H1 (cell line): ENCODE measurements around the gene AP3S1. TPM values are rescaled to one million over a fixed set of nuclear protein-coding genes. Genes with fewer than 3 reads are reported as not detected.

Experiments used
- CTCF ChIA-PET: fragments of 300-600 bp; sonication (Branson Sonifier 250); formaldehyde crosslinking; loops from one replicate; lab custom pipeline; 2021; ENCODE audit not compliant: partially characterized antibody; lab: Charles Lee
- POLR2A ChIA-PET: fragments of 300-600 bp; sonication (Branson Sonifier 250); formaldehyde crosslinking; loops from one replicate; lab custom pipeline; 2021; ENCODE audit warnings: inconsistent platforms; ENCODE audit not compliant: partially characterized antibody; lab: Charles Lee
- DNase-seq, 2 experiments: peaks; one replicate each; pipeline versions ENCODE4 v3.0.0 to v3.0.0-alpha.2; 2010 to 2022; ENCODE audit warnings: low spot score in 2 of 2, low read depth in 1 of 2, mixed read lengths in 1 of 2
- FAIRE-seq: peaks from 2 replicates; lab custom pipeline; 2011; peaks lifted over from hg19 to GRCh38; lab: Jason Lieb, UNC
- H2AFZ ChIP-seq: 2 replicates; pipeline ENCODE4 v1.8.1; 2012; ENCODE audit warnings: low read length, inconsistent platforms
- H2AK5ac ChIP-seq: 2 replicates; pipeline ENCODE4 v1.6.1; 2013; ENCODE audit warnings: low read depth, low read length
- H2BK120ac ChIP-seq: replicated peaks from 2 replicates; pipeline ENCODE3; 2013; ENCODE audit warnings: low read depth, low read length, inconsistent platforms
- H2BK12ac ChIP-seq: 2 replicates; pipeline ENCODE4 v1.6.1; 2013; ENCODE audit warnings: low read depth, low read length
- H2BK15ac ChIP-seq: 2 replicates; pipeline ENCODE4 v1.6.1; 2013; ENCODE audit warnings: low read length
- H2BK20ac ChIP-seq: 2 replicates; pipeline ENCODE4 v1.6.1; 2013; ENCODE audit warnings: low read length
- H2BK5ac ChIP-seq: 2 replicates; pipeline ENCODE4 v1.6.1; 2013; ENCODE audit warnings: low read depth, low read length
- H3K14ac ChIP-seq: 2 replicates; pipeline ENCODE4 v1.6.1; 2013; ENCODE audit warnings: inconsistent platforms; ENCODE audit not compliant: insufficient read length
- H3K18ac ChIP-seq: 2 replicates; pipeline ENCODE4 v1.6.1; 2013; ENCODE audit warnings: low read length; ENCODE audit errors: extremely low read depth
- H3K23ac ChIP-seq: 2 replicates; pipeline ENCODE4 v1.6.1; 2013; ENCODE audit warnings: inconsistent platforms; ENCODE audit not compliant: insufficient read length
- H3K23me2 ChIP-seq: 2 replicates; pipeline ENCODE4 v1.6.1; 2013; ENCODE audit warnings: low read depth, low read length
- H3K27ac ChIP-seq: 2 replicates; pipeline ENCODE4 v1.6.1; 2011; ENCODE audit warnings: low read depth, low read length, inconsistent platforms
- H3K27me3 ChIP-seq, 4 experiments: replicated peaks in 1 of 4; 1 replicate in 1 of 4; 2 replicates in 3 of 4; pipeline versions ENCODE4 v1.6.1 to v1.8.1; 2011 to 2013; ENCODE audit warnings: low read length in 3 of 4, mild to moderate bottlenecking in 3 of 4, inconsistent platforms in 2 of 4, mixed read lengths in 2 of 4, moderate library complexity in 1 of 4; ENCODE audit not compliant: control insufficient read depth in 3 of 4, insufficient read depth in 3 of 4; ENCODE audit errors: extremely low read depth in 1 of 4
- H3K36me3 ChIP-seq, 4 experiments: 2 replicates each; pipeline versions ENCODE4 v1.6.1 to v1.8.1; 2011 to 2013; ENCODE audit warnings: mild to moderate bottlenecking in 4 of 4, low read length in 3 of 4, moderate library complexity in 2 of 4, control low read depth in 1 of 4, inconsistent platforms in 1 of 4; ENCODE audit not compliant: insufficient read depth in 4 of 4, control insufficient read depth in 2 of 4
- H3K4ac ChIP-seq: replicated peaks from 2 replicates; pipeline ENCODE3; 2013; ENCODE audit warnings: low read length, low read depth, mixed read lengths, inconsistent platforms; ENCODE audit not compliant: insufficient read length
- H3K4me1 ChIP-seq, 4 experiments: replicated peaks in 1 of 4; 1 replicate in 1 of 4; 2 replicates in 3 of 4; pipeline versions ENCODE4 v1.6.1 to v1.8.1; 2011 to 2013; ENCODE audit warnings: low read length in 3 of 4, inconsistent platforms in 2 of 4, mixed read lengths in 1 of 4; ENCODE audit not compliant: insufficient read depth in 4 of 4, control insufficient read depth in 3 of 4
- H3K4me2 ChIP-seq, 2 experiments: 2 replicates each; pipeline versions ENCODE4 v1.6.1 to v1.8.1; 2011 to 2013; ENCODE audit warnings: low read depth in 2 of 2, low read length in 2 of 2, control low read depth in 1 of 2, inconsistent platforms in 1 of 2, mild to moderate bottlenecking in 1 of 2; ENCODE audit not compliant: insufficient read depth in 1 of 2
- H3K4me3 ChIP-seq, 4 experiments: fragments of 200-600, 300-600 bp in 1 of 4; sonication (generic), shearing (Covaris generic), sonication (Bioruptor Twin) in 1 of 4; 2 replicates each; pipeline versions ENCODE4 v1.5.1 to v1.8.1; 2011 to 2016; ENCODE audit warnings: low read length in 4 of 4, low read depth in 3 of 4, control low read depth in 2 of 4, inconsistent platforms in 2 of 4, mild to moderate bottlenecking in 2 of 4, mixed read lengths in 1 of 4, moderate library complexity in 1 of 4; ENCODE audit not compliant: insufficient read depth in 2 of 4; ENCODE audit errors: extremely low read depth in 1 of 4
- H3K56ac ChIP-seq: replicated peaks from 2 replicates; pipeline ENCODE3; 2013; ENCODE audit warnings: low read depth, mild to moderate bottlenecking, mixed read lengths, low read length, inconsistent platforms; ENCODE audit not compliant: insufficient read length
- H3K79me1 ChIP-seq: 2 replicates; pipeline ENCODE4 v1.6.1; 2013; ENCODE audit warnings: low read depth, low read length, control low read depth
- H3K79me2 ChIP-seq, 2 experiments: 2 replicates each; pipeline versions ENCODE4 v1.6.1 to v1.8.1; 2012 to 2013; ENCODE audit warnings: low read length in 2 of 2, mild to moderate bottlenecking in 2 of 2, inconsistent platforms in 1 of 2; ENCODE audit not compliant: insufficient read depth in 2 of 2, control insufficient read depth in 1 of 2
- H3K9ac ChIP-seq, 4 experiments: replicated peaks in 1 of 4; 1 replicate in 1 of 4; 2 replicates in 3 of 4; pipeline versions ENCODE4 v1.6.1 to v1.8.1; 2011 to 2013; ENCODE audit warnings: low read depth in 3 of 4, low read length in 3 of 4, control low read depth in 2 of 4, mild to moderate bottlenecking in 2 of 4, moderate library complexity in 2 of 4, inconsistent platforms in 1 of 4; ENCODE audit errors: extremely low read depth in 1 of 4
- H3K9me3 ChIP-seq, 2 experiments: 2 replicates each; pipeline versions ENCODE4 v1.6.1 to v1.8.1; 2012 to 2013; ENCODE audit warnings: mild to moderate bottlenecking in 2 of 2, moderate library complexity in 2 of 2, control low read depth in 1 of 2, inconsistent platforms in 1 of 2, low read depth in 1 of 2, low read length in 1 of 2, mixed read lengths in 1 of 2; ENCODE audit not compliant: insufficient read depth in 2 of 2
- H4K20me1 ChIP-seq, 2 experiments: replicated peaks in 1 of 2; 2 replicates each; pipeline versions ENCODE3 to v1.8.1; 2011 to 2013; ENCODE audit warnings: inconsistent platforms in 2 of 2, low read length in 2 of 2, mild to moderate bottlenecking in 1 of 2; ENCODE audit not compliant: insufficient read depth in 2 of 2, control insufficient read depth in 1 of 2
- H4K5ac ChIP-seq: 2 replicates; pipeline ENCODE4 v1.6.1; 2013; ENCODE audit warnings: low read length, low read depth, mixed read lengths, inconsistent platforms; ENCODE audit not compliant: insufficient read length
- H4K8ac ChIP-seq: 2 replicates; pipeline ENCODE4 v1.8.0; 2013; ENCODE audit warnings: mild to moderate bottlenecking, moderate library complexity, low read length, inconsistent platforms; ENCODE audit not compliant: insufficient read depth; ENCODE audit errors: extremely low read depth
- H4K91ac ChIP-seq: replicated peaks from 2 replicates; pipeline ENCODE3; 2013; ENCODE audit warnings: low read length, mixed read lengths, inconsistent platforms; ENCODE audit not compliant: insufficient read length
- CTBP2 ChIP-seq: IDR thresholded peaks from 2 replicates; pipeline ENCODE4 v1.7.0; 2011; ENCODE audit warnings: borderline replicate concordance, mild to moderate bottlenecking, moderate library complexity, mixed read lengths, low read length; ENCODE audit not compliant: insufficient read depth, insufficient read length
- HDAC6 ChIP-seq: IDR thresholded peaks from one replicate; pipeline ENCODE4 v1.7.1; 2012; ENCODE audit warnings: low read depth, mild to moderate bottlenecking, inconsistent platforms, low read length, moderate library complexity
- JUND ChIP-seq: IDR thresholded peaks from 2 replicates; pipeline ENCODE4 v1.6.1; 2011; ENCODE audit warnings: mild to moderate bottlenecking, improper control_type of control experiment, low read length
- KDM5A ChIP-seq: fragments of 200-600 bp; IDR thresholded peaks from 2 replicates; pipeline ENCODE4 v1.7.1; 2012; ENCODE audit warnings: mild to moderate bottlenecking, low read length, inconsistent platforms, mixed read lengths
- POU5F1 ChIP-seq: IDR thresholded peaks from 2 replicates; pipeline ENCODE4 v1.6.1; 2011; ENCODE audit warnings: low read depth, mild to moderate bottlenecking, low read length, moderate library complexity
- RFX5 ChIP-seq: IDR thresholded peaks from 2 replicates; pipeline ENCODE4 v1.6.1; 2011; ENCODE audit warnings: low read depth, low read length, improper control_type of control experiment, borderline replicate concordance
- SP2 ChIP-seq: IDR thresholded peaks from 2 replicates; pipeline ENCODE4 v1.6.1; 2012; ENCODE audit warnings: mild to moderate bottlenecking, low read length, inconsistent platforms
- TCF12 ChIP-seq: IDR thresholded peaks from 2 replicates; pipeline ENCODE4 v1.6.1; 2011; ENCODE audit warnings: low read depth, mild to moderate bottlenecking, low read length
- ZNF274 ChIP-seq: IDR thresholded peaks from 2 replicates; pipeline ENCODE4 v1.7.0; 2012; ENCODE audit warnings: low read length, borderline replicate concordance; ENCODE audit errors: extremely low read depth
- WGBS, 2 experiments: shearing (Covaris generic) in 1 of 2; methylation state at CpG; one replicate each; pipeline versions ENCODE4 v1.1.6 to v1.1.7; 2013 to 2015; ENCODE audit warnings: low lambda C conversion rate in 2 of 2, mixed read lengths in 2 of 2, inconsistent platforms in 1 of 2, low coverage in 1 of 2, missing lambda C conversion rate in 1 of 2; ENCODE audit not compliant: insufficient replicate concordance in 2 of 2, insufficient coverage in 1 of 2, insufficient read length in 1 of 2; ENCODE audit errors: extremely low coverage in 1 of 2, missing lambda C conversion rate in 1 of 2; 5-methylcytosine and 5-hydroxymethylcytosine counted together
- polyA plus RNA-seq, 7 experiments: library from polyadenylated mRNA; depleted of rRNA in 3 of 7; stranded (reverse) in 5 of 7; unstranded in 2 of 7; fragments of >200 nt in 5 of 7; fragments of 200-250 nt in 2 of 7; gene quantifications; 1 replicate in 5 of 7; 2 replicates in 1 of 7; 4 replicates in 1 of 7; pipeline versions ENCODE4 v1.2.1 to v1.2.3, GENCODE V29; 2011 to 2013; ENCODE audit warnings: missing spikeins in 2 of 7, mixed read lengths in 2 of 7
- total RNA-seq: library from RNA; stranded (reverse); fragmentation: NEBNext Ultra II Directional; extraction: Animal tissue kit (Norgen Biotek cat#: 25700); gene quantifications from 2 replicates; pipeline ENCODE4 v1.2.1, GENCODE V29; 2021

AP3S1 gene
- total and polyA plus RNA-seq, 2 of the 8 experiments (the other 6 are each of a cell fraction or from before 2014, with no cell fraction given) = 26.6 to 72.7 TPM

GRCh38 chr5:115820846-115821245, 20.9 kb upstream of the AP3S1 start:
- Histone ChIP-seq H3K4me2 (no peak overlapping the region), H2BK120ac (no peak overlapping the region), H4K8ac (no peak overlapping the region), H2AFZ (no peak overlapping the region), H3K9me3 (peaks cover 0 to 1% of the 10 kb centered on the region in 2 experiments; a peak in 1 of 4 replicates), H4K5ac (no peak overlapping the region), H3K4ac (no peak overlapping the region), H2BK20ac (no peak overlapping the region), H3K36me3 (no peaks in the 10 kb centered on the region), H2BK5ac (no peak overlapping the region), H2AK5ac (no peak overlapping the region)
- no peak for FAIRE-seq
- TF ChIP-seq TCF12 = no peak
- no peak for TF ChIP-seq JUND
- TF ChIP-seq CTBP2 = no peak
- TF ChIP-seq POU5F1 = no peak
- TF ChIP-seq HDAC6 = no peak
- no peak for TF ChIP-seq KDM5A
- no peak for TF ChIP-seq ZNF274
- no peak for TF ChIP-seq RFX5
- no peak for TF ChIP-seq SP2
- TF ChIP-seq, all 59 proteins: peak for 0
- Histone ChIP-seq H3K23ac (no peak overlapping the region), H3K56ac (no peak overlapping the region), H3K23me2 (peaks cover 6% of the 10 kb centered on the region; the same call in 1 of the 2 replicates), H3K14ac (no peak overlapping the region), H3K4me1 (peaks cover 0 to 5% (median 0%) of the 10 kb centered on the region in 4 experiments; a peak in 3 of 7 replicates), H3K79me1 (no peaks in the 10 kb centered on the region), H3K4me3 (no peak overlapping the region), H3K27ac (no peak overlapping the region), H3K18ac (no peak overlapping the region), H3K79me2 (no peaks in the 10 kb centered on the region), H4K20me1 (no peaks in the 10 kb centered on the region), H3K9ac (no peak overlapping the region), H3K27me3 (peaks cover 0 to 2% (median under 1%) of the 10 kb centered on the region in 4 experiments; a peak in 3 of 7 replicates), H4K91ac (no peak overlapping the region), H2BK12ac (no peak overlapping the region), H2BK15ac (no peak overlapping the region)
- WGBS, 2 experiments = 90% methylated on average over 1 of the region's 1 CpG; no CpG with 5 or more reads in 1 of the 2 experiments
- ChIA-PET CTCF (no interaction called here), POLR2A (interaction anchor here (0.7 to 1.1 kb wide), 2 partner anchors 11 to 276 kb away, joined by 3 read pairs; no protein-coding TSS in a partner anchor)
- DNase-seq = no peak
